Activated CD4-positive, alpha-beta T cell treated with anti-CD3 and anti-CD28 coated beads, Interleukin-2, amount 50 U/mL, for 16 hours (primary cell): ENCODE measurements around the gene CLMN.

Source experiments
- DNase-seq: peaks from one replicate; pipeline ENCODE4 v3.0.0-alpha.2; 2020

CLMN gene

GRCh38 chr14:95320955-95321600, 1.4 kb upstream of the CLMN start:
- no peak for DNase-seq

GRCh38 chr14:95320078-95320895, 579 bp upstream of the CLMN start:
- no peak for DNase-seq

- DNase-seq, result no peak
Measured at GRCh38 chr14:95318399-95319311, 1.1 kb downstream of the CLMN start.

GRCh38 chr14:95317817-95318343, 1.8 kb downstream of the CLMN start:
- DNase-seq, result no peak

GRCh38 chr14:95316821-95317220, 2.9 kb downstream of the CLMN start:
- no peak for DNase-seq

GRCh38 chr14:95315579-95315978, 4.1 kb downstream of the CLMN start:
- DNase-seq, result no peak

GRCh38 chr14:95315156-95315555, 4.6 kb downstream of the CLMN start:
- DNase-seq, result no peak

GRCh38 chr14:95314609-95315008, 5.1 kb downstream of the CLMN start:
- DNase-seq, result peak; percentile 85

- no peak for DNase-seq
Measured at GRCh38 chr14:95313707-95314106, 6.0 kb downstream of the CLMN start.

GRCh38 chr14:95313190-95313589, 6.5 kb downstream of the CLMN start:
- no peak for DNase-seq

GRCh38 chr14:95312311-95312710, 7.4 kb downstream of the CLMN start:
- DNase-seq, result no peak

GRCh38 chr14:95311752-95312151, 8.0 kb downstream of the CLMN start:
- DNase-seq, result no peak

- DNase-seq, result no peak
Measured at GRCh38 chr14:95310635-95311380, 8.9 kb downstream of the CLMN start.

- no peak for DNase-seq
Measured at GRCh38 chr14:95309261-95310051, 10.3 kb downstream of the CLMN start.

- no peak for DNase-seq
Measured at GRCh38 chr14:95308073-95308472, 11.6 kb downstream of the CLMN start.

- DNase-seq, result no peak
Measured at GRCh38 chr14:95307402-95308041, 12.2 kb downstream of the CLMN start.

GRCh38 chr14:95305940-95306339, 13.8 kb downstream of the CLMN start:
- DNase-seq, result no peak

- no peak for DNase-seq
Measured at GRCh38 chr14:95305145-95305544, 14.6 kb downstream of the CLMN start.

GRCh38 chr14:95304342-95304741, 15.4 kb downstream of the CLMN start:
- DNase-seq, result no peak

- DNase-seq, result no peak
Measured at GRCh38 chr14:95303552-95303951, 16.2 kb downstream of the CLMN start.
